Vagina (tissue), 2 donors: ENCODE data around the gene EPHA3.

Source experiments
- POLR2A ChIP-seq, 2 donors: fragments of 450-650 bp; IDR thresholded peaks; one replicate each; pipeline ENCODE4 v1.6.1; 2017; ENCODE audit warnings: antibody characterized with exemption in 2 of 2, mild to moderate bottlenecking in 2 of 2, moderate library complexity in 2 of 2
- POLR2AphosphoS5 ChIP-seq, 2 donors: sonication (generic); formaldehyde crosslinking; IDR thresholded peaks; one replicate each; pipeline ENCODE4 v1.9.0; 2017; ENCODE audit warnings: antibody characterized with exemption in 2 of 2, mild to moderate bottlenecking in 2 of 2, low read depth in 1 of 2; ENCODE audit not compliant: insufficient read depth in 1 of 2
- TF ChIP-seq, protein P1 (sequence below), 3 experiments: fragments of 450-650 bp in 2 of 3; fragments of 200-600 bp in 1 of 3; sonication (generic) in 1 of 3; IDR thresholded peaks; one replicate each; pipeline ENCODE4 v1.5.1; 2017 to 2019; ENCODE audit warnings: antibody characterized with exemption in 3 of 3, mild to moderate bottlenecking in 2 of 3, moderate library complexity in 2 of 3

DNA sequence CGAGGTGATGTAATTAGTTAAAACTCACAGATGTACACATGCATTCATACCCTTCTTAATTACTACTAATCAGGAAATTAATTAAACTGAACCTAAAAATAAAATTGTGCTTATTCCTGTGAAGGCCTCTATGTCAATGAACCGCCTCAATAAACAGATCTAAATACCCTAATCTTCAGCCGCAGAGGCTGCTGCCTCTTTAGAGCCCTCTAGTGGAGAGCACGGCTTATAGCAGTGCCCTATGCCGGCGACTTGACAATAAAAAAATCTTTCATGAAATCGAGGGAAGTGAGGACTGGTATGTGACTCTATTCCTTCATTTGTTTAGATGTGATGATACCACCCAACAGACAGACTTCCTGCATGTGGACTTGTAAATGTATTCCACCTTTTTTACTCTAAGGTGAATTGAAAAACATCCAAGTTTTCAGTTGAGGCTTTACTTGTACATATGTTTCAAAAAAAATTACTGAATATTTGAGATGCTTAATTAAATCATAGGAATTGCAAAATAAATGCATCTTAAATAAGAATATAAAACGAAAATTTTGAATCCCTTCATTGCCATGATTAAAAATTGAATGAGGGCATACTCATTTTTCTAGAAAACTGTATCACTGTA lies 8.3 kb upstream of the EPHA3 start:
- TF ChIP-seq POLR2A (IDR thresholded peaks at IDR 0.05), result no peak
- TF ChIP-seq, protein P1, sequence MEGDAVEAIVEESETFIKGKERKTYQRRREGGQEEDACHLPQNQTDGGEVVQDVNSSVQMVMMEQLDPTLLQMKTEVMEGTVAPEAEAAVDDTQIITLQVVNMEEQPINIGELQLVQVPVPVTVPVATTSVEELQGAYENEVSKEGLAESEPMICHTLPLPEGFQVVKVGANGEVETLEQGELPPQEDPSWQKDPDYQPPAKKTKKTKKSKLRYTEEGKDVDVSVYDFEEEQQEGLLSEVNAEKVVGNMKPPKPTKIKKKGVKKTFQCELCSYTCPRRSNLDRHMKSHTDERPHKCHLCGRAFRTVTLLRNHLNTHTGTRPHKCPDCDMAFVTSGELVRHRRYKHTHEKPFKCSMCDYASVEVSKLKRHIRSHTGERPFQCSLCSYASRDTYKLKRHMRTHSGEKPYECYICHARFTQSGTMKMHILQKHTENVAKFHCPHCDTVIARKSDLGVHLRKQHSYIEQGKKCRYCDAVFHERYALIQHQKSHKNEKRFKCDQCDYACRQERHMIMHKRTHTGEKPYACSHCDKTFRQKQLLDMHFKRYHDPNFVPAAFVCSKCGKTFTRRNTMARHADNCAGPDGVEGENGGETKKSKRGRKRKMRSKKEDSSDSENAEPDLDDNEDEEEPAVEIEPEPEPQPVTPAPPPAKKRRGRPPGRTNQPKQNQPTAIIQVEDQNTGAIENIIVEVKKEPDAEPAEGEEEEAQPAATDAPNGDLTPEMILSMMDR (IDR thresholded peaks at IDR 0.05), result peak; percentile 15 to 61 (median 44)
- no peak for TF ChIP-seq POLR2AphosphoS5 (IDR thresholded peaks at IDR 0.05; ENCODE audit: insufficient read depth in 1 of 2, low read depth in 1 of 2)
